MG63 (cell line): Measurements from ENCODE around the gene HSD17B14. TPM values are rescaled to one million over a fixed set of nuclear protein-coding genes. Genes with fewer than 3 reads are reported as not detected.
"Not testable (repeated sequence)": the region's sequence is repeated elsewhere in the genome, so short reads cannot be mapped to it uniquely, and the experiment has no call there.

ENCODE experiments used
- DNase-seq: peaks from one replicate; pipeline ENCODE4 v3.0.0-alpha.2; 2020
- H3K27me3 ChIP-seq: fragments of 250-450 bp; sonication (Bioruptor Pico); 2 replicates; pipeline ENCODE4 v1.5.1; 2020; ENCODE audit warnings: mild to moderate bottlenecking, moderate library complexity
- H3K36me3 ChIP-seq: fragments of 250-450 bp; sonication (Bioruptor Pico); 2 replicates; pipeline ENCODE4 v1.5.1; 2020; ENCODE audit warnings: mild to moderate bottlenecking, moderate library complexity
- H3K4me3 ChIP-seq: fragments of 250-450 bp; sonication (Bioruptor Pico); 2 replicates; pipeline ENCODE4 v1.5.1; 2020; ENCODE audit warnings: mild to moderate bottlenecking, moderate library complexity
- H3K9me3 ChIP-seq: fragments of 250-450 bp; sonication (Bioruptor Pico); 2 replicates; pipeline ENCODE4 v1.5.1; 2020; ENCODE audit warnings: mild to moderate bottlenecking, moderate library complexity
- total RNA-seq: library from RNA; depleted of rRNA; stranded (reverse); fragments of >200 nt; shearing (Covaris generic); gene quantifications from 2 replicates; pipeline ENCODE4 v1.2.3, GENCODE V29; 2014; ENCODE audit warnings: low replicate concordance; rRNA removed

The HSD17B14 gene
- total RNA-seq, 1 experiment from 2014 or later, result not detected

- not testable (repeated sequence) for H3K4me3 ChIP-seq, DNase-seq, H3K9me3 ChIP-seq, H3K36me3 ChIP-seq
- H3K27me3 ChIP-seq, result peaks cover 26% of the 10 kb centered on the region
Measured at GRCh38 chr19:48768171-48768753, 68.0 kb downstream of the HSD17B14 start.

- not testable (repeated sequence) for H3K36me3 ChIP-seq, DNase-seq, H3K9me3 ChIP-seq, H3K4me3 ChIP-seq
- peaks cover 34% of the 10 kb centered on the region for H3K27me3 ChIP-seq
Measured at GRCh38 chr19:48765816-48766215, 70.5 kb downstream of the HSD17B14 start.

Other genes with a start within 250 kb of the HSD17B14 start
- gene SPACA4, start 229.7 kb downstream of the HSD17B14 start, total RNA-seq, result not detected in 2 replicates
- gene FAM83E, start 221.4 kb downstream of the HSD17B14 start, total RNA-seq, result not detected in 2 replicates
- gene RPL18, start 217.3 kb downstream of the HSD17B14 start, total RNA-seq, result 3,057 and 3,727 TPM in 2 replicates
- gene SPHK2, start 217.0 kb downstream of the HSD17B14 start, total RNA-seq, result 6.7 and 8.6 TPM in 2 replicates
- gene DBP, start 199.1 kb downstream of the HSD17B14 start, total RNA-seq, result 9.3 and 14.5 TPM in 2 replicates
- 1.3 TPM in 1 of 2 replicates, not detected in the other for gene CA11, start 190.3 kb downstream of the HSD17B14 start, total RNA-seq
- gene NTN5, start 163.5 kb downstream of the HSD17B14 start, total RNA-seq, result not detected in 2 replicates
- gene FUT2, start 140.5 kb downstream of the HSD17B14 start, total RNA-seq, result not detected in 2 replicates
- gene MAMSTR, start 116.8 kb downstream of the HSD17B14 start, total RNA-seq, result 0.79 TPM in 1 of 2 replicates, not detected in the other
- 0.72 TPM in 1 of 2 replicates, not detected in the other for gene RASIP1, start 95.9 kb downstream of the HSD17B14 start, total RNA-seq
- gene IZUMO1, start 89.6 kb downstream of the HSD17B14 start, total RNA-seq, result not detected in 2 replicates
- 0.07 and 0.16 TPM in 2 replicates for gene FUT1, start 83.8 kb downstream of the HSD17B14 start, total RNA-seq
- gene FGF21, start 81.0 kb downstream of the HSD17B14 start, total RNA-seq, result not detected in 2 replicates
- gene BCAT2, start 25.5 kb downstream of the HSD17B14 start, total RNA-seq, result 21.3 and 59.1 TPM in 2 replicates
- 5.4 and 14.5 TPM in 2 replicates for gene PLEKHA4, start 32.1 kb upstream of the HSD17B14 start, total RNA-seq
- 26.1 and 36.4 TPM in 2 replicates for gene PPP1R15A, start 35.9 kb upstream of the HSD17B14 start, total RNA-seq
- gene TULP2, start 62.3 kb upstream of the HSD17B14 start, total RNA-seq, result not detected in 2 replicates
- 157 and 236 TPM in 2 replicates for gene NUCB1, start 63.8 kb upstream of the HSD17B14 start, total RNA-seq
- gene DHDH, start 97.2 kb upstream of the HSD17B14 start, total RNA-seq, result not detected in 2 replicates
- gene BAX, start 118.4 kb upstream of the HSD17B14 start, total RNA-seq, result 38.2 and 61.4 TPM in 2 replicates
- gene FTL, start 128.8 kb upstream of the HSD17B14 start, total RNA-seq, result 880 and 1,766 TPM in 2 replicates
- 34.3 and 46.2 TPM in 2 replicates for gene GYS1, start 156.8 kb upstream of the HSD17B14 start, total RNA-seq
- 386 and 644 TPM in 2 replicates for gene RUVBL2, start 157.4 kb upstream of the HSD17B14 start, total RNA-seq
- not detected in 2 replicates for gene LHB, start 180.6 kb upstream of the HSD17B14 start, total RNA-seq
- gene CGB3, start 187.8 kb upstream of the HSD17B14 start, total RNA-seq, result not detected in 2 replicates
- not detected in 2 replicates for gene CGB2, start 195.4 kb upstream of the HSD17B14 start, total RNA-seq
- not detected in 2 replicates for gene CGB1, start 200.4 kb upstream of the HSD17B14 start, total RNA-seq
- not detected in 2 replicates for gene CGB5, start 207.4 kb upstream of the HSD17B14 start, total RNA-seq
- gene CGB8, start 212.6 kb upstream of the HSD17B14 start, total RNA-seq, result not detected in 2 replicates
- not detected in 2 replicates for gene CGB7, start 221.3 kb upstream of the HSD17B14 start, total RNA-seq
- not detected in 2 replicates for gene NTF4, start 228.3 kb upstream of the HSD17B14 start, total RNA-seq
- gene KCNA7, start 236.2 kb upstream of the HSD17B14 start, total RNA-seq, result not detected in 2 replicates
- gene SNRNP70, start 249.0 kb upstream of the HSD17B14 start, total RNA-seq, result 172 and 247 TPM in 2 replicates